HEK293 (cell line): ENCODE results near the gene LDAF1.

Experiments
- CTCF ChIP-seq: fragments of 450-650 bp; formaldehyde crosslinking; IDR thresholded peaks from 2 replicates; pipeline ENCODE4 v1.5.1; 2016; ENCODE audit warnings: missing biosample characterization, missing genetic modification characterization
- GLI4 ChIP-seq: fragments of 450-650 bp; formaldehyde crosslinking; IDR thresholded peaks from 2 replicates; pipeline ENCODE4 v1.5.1; 2016; ENCODE audit warnings: missing biosample characterization, missing genetic modification characterization
- MZF1 ChIP-seq: fragments of 450-650 bp; formaldehyde crosslinking; IDR thresholded peaks from 2 replicates; pipeline ENCODE4 v1.5.1; 2017; ENCODE audit warnings: missing biosample characterization, missing genetic modification characterization, borderline replicate concordance
- WT1 ChIP-seq: fragments of 450-650 bp; formaldehyde crosslinking; IDR thresholded peaks from 2 replicates; pipeline ENCODE4 v1.5.1; 2016; ENCODE audit warnings: missing biosample characterization, missing genetic modification characterization
- ZNF138 ChIP-seq: fragments of 450-650 bp; formaldehyde crosslinking; IDR thresholded peaks from 2 replicates; pipeline ENCODE4 v1.5.1; 2016; ENCODE audit warnings: missing biosample characterization, missing genetic modification characterization, borderline replicate concordance
- ZNF335 ChIP-seq: fragments of 450-650 bp; formaldehyde crosslinking; conservative IDR thresholded peaks from 2 replicates; pipeline ENCODE4 v1.5.1; 2016; ENCODE audit warnings: missing biosample characterization, missing genetic modification characterization
- ZNF513 ChIP-seq: fragments of 450-650 bp; IDR thresholded peaks from 2 replicates; pipeline ENCODE4 v1.5.1; 2018; ENCODE audit warnings: missing biosample characterization, missing genetic modification characterization

- no peak for TF ChIP-seq CTCF (tag by site-specific recombination)
- no peak for TF ChIP-seq ZNF138 (tag by site-specific recombination)
- TF ChIP-seq ZNF335 (tag by site-specific recombination), result no peak
- no peak for TF ChIP-seq MZF1
- no peak for TF ChIP-seq ZNF513 (tag by site-specific recombination)
- no peak for TF ChIP-seq GLI4 (tag by site-specific recombination)
- no peak for TF ChIP-seq WT1 (tag by site-specific recombination)
Measured at GRCh38 chr16:21134053-21134452, 24.4 kb upstream of the LDAF1 start.
